GM21619 (cell line): ENCODE results near the gene CAPS2.

Experiments
- ATAC-seq: cut with Tn5 transposase; IDR thresholded peaks from one replicate; pipeline ENCODE4 v1.9.1; 2021; ENCODE audit not compliant: unreplicated experiment

The CAPS2 gene

DNA sequence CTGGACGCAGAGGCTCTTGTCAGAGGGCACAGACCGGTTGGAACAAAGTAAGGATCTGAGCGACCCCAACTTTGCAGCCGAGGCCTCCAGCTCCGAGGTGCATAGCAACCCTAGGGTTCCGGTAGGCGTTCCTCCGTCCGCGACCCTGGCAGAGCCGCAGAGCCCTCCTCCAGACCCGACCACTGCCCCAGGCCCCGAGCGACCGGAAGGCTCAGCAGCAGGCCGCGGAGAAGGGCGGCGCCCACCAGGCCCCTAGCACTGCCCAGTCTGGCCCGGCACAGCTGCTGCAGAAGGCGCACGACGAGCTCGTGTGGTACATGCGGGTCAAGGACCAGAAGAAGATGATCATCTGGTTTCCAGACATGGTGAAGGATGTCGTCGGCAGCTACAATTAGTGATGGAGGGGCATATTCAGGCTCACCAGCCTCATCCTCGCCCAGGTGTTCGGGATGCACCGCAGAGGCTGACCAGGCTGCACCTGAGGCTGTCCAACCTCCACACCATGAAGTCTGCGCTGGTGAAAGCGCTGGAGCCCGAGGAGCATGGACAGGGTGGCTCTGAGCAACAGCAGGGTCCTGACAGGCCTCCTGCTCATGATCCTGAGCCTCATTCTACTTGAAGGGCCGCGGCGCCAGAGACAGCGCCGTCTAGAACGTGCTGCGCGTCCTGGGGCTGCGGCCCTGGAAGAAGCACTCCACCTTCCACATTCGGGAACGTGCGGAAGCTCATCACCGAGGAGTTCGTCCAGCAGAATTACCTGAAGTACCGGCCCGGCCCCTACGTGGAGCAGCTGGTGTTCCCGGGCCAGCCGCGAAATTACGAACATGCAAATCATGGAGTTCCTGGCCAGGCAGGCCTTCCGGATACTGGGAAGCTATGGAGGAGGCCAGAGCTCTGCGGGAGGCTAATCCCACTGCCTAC, 24.5 kb downstream of the CAPS2 start:
- no peak for ATAC-seq

DNA sequence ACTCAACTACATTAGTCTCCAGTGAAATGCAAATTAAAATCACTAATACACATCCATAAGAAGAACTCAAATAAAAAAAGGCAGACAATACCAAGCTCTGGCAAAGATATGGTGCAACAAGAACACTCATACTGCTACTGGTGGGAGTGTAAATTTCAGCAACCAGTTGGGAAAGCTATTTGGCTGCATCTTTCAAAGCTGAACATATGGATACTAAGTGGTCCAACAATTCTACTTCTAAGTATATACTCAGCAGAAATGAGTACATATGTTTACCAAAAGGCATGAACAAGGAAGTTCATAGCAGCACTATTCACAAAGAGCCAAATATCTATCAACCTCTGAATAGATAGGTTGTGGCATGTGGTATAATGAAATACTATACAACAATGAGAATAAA, 27.3 kb downstream of the CAPS2 start:
- ATAC-seq: no peak

DNA sequence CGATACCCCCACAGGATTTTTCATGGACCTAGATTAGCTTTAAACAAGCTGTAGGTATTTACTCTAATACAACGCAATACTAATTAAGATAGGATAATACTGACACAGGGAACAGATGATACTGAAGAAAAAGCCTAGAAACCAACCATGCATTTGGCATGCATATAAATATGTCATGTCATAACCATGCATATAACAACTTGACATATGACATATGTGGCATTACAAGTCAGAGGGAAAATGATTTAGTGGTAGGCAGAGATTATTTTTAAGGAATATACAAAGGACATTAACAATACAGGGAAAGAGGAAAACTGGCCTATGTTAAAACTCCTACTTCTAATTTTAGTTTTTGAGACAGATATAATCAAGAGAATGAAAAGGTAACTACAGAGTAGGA, 27.9 kb downstream of the CAPS2 start:
- ATAC-seq: no peak

DNA sequence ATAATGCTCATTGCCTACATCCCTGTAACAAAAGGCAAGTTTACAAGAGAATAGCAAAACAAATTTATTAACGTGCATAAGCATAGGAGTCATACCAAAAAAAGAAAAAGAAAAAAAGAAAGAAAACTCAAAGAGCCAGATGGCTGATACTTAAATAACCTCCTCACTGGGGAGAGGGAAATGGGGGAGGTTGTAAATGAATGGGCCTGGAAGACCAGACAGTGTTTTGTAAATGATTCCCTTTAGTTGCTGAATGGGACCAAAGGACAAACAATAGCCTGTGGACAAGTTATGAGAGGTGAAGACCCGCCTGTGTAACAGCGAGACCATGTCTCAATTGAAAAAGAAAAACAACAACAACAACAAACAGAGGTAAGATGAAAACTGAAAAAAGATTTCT, 35.3 kb downstream of the CAPS2 start:
- ATAC-seq: no peak

DNA sequence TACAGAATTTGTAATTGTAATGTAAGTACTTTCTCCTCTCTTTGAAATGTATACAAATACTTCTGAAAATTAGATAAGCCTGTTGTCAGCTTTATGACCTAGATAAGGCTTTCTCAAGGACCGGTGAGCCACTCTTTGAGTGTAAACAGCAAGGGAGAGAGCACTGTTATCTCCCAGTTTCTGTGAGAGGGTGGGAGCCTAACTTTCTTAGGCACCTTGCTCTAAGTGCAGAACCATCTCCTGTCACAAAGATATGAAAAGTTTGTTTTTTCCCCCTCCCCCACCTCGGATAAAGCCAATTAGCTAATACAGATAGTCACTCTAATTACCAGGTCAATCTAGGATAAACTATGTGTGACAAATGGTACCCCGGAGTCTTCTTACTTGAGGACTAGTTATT, 35.8 kb downstream of the CAPS2 start:
- ATAC-seq: no peak

DNA sequence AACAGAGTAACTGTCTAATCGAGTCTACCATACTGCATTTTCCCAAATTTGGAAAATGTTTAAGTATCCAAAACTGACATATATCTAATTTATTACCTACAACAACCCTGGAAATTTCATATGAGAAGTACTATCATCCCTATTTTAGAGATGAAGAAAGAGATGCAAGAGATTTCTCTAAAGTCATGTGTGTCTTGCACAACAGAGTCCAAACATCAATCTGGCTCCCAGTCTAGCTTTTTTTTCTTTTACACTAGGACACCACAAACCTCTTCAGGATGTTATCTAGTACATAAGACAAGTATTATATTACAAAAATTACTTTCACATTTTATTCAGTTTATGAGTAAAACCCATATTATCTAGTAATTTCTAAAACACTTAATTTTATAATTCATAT, 39.1 kb downstream of the CAPS2 start:
- ATAC-seq: no peak

DNA sequence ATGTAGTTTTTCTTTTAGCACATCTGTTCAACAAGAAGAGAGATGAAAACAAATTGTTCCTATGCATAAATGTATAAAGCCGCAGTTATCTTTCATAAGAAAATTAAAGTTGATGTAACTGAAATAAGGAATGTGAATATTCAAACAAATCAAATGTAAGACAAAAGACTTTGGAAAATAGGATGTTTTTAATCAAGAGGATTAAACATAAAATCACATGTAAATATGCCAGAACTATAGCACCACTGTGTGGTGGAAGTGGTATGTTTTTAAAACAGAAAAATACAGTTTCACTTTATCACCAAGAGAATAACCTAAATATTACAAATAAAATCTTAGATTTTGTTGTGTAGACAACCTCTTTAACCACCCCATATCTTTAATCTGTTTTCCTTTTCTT, 40.4 kb downstream of the CAPS2 start:
- no peak for ATAC-seq

DNA sequence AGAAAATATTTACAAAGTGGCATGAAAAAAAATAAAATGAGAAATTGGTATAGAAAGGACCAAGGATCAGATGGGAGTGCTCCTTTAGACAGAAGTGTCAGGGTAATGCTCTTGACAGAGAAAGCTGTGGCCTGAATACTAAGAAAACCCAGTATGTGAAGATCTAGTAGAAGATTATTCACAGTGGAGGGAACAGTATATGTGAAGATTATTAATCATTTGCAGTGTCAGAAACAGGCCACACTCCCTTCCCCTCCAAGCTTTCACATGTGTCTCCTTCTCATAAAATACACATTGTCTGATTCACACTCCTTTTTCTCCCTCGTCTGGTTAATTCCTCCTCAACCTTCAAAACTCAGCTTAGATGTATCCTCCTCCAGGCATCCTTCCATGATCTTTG, 41.3 kb downstream of the CAPS2 start:
- ATAC-seq: no peak

DNA sequence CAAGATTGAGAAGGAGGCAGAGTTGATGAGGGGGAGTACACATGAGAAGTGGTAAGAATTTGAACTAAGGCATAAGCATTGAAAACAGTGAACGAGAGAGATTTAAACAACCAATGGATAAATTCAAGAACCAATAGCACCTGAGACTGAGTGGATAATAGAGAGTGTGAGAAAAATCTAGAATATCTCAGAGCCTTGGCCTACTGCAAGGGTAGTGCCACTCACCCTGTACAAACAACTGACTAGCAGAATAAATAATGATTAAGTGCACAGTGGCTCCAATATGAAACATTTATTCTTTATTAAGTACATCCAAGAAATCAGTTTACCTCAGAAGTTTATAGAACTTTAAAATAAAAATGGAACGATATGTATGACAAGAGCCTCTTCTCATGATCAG, 54.4 kb downstream of the CAPS2 start:
- ATAC-seq: no peak

DNA sequence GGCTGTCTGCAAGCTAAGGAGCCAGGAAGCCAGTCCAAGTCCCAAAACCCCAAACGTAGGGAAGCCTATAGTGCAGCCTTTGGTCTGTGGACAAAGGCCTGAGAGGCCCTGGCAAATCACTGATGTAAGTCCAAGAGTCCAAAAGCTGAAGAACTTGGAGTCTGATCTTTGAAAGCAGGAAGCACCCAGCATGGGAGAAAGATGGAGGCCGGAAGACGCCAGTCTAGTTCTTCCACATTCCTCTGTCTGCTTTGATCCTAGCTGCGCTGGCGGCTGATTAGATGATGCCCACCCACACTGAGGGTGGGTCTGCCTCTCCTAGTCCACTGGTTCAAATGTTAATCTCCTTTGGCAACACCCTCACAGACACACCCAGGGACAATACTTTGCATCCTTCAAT, 58.5 kb downstream of the CAPS2 start:
- ATAC-seq: no peak

DNA sequence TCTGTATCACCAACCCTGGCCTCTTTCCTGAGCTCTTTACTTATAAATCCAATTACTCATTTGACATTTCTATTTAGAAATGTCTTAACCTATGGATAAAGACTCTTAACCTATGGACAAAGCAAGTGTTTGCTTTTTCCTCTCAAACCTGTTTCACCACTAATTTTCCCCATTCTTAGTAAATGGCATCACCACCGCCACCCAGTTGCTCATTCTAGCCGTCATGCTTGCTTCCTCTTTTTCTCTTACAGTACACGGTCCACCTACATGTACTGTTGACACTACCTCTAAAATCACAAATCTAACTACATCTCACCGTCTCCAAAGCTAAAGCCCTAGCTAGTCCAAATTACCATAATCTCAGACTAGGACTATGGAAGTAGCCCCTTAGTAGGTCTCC, 60.0 kb downstream of the CAPS2 start:
- ATAC-seq: no peak

DNA sequence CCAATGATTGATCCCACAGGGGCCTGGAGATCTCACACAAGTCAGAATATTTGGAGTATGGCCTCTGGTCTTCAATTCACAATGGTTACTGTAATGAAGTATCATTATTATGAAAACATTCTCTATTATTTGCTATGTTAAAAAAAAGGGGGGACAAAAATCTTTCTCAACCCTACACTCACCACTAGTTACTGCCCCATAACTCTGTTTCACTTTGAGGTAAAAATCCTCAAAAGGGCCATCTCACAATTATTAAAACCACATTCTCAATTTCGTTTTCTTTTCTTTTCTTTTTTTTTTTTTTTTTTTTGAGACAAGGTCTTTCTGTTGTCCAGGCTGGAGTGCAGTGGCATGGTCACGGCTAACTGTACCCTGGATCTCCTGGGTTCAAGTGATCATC, 60.9 kb downstream of the CAPS2 start:
- no peak for ATAC-seq

DNA sequence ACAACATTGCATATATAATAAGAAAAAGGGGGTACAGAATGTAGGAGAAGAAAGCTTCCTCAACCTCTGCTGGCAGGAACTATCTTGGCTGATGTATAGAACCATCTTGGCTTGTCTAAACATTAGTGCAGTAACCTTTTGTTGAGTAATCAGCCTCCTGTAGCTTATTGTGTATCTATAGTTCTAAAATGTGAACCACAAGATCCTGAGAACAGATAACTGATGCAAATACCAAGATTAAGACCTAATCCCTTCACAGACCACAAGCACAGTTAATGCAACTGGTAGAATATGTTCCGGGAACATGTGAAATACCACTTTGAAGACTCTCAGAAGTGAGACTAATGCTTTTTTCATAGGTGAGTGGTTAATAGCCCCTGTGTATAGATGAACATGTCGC, 69.8 kb downstream of the CAPS2 start:
- ATAC-seq: no peak

DNA sequence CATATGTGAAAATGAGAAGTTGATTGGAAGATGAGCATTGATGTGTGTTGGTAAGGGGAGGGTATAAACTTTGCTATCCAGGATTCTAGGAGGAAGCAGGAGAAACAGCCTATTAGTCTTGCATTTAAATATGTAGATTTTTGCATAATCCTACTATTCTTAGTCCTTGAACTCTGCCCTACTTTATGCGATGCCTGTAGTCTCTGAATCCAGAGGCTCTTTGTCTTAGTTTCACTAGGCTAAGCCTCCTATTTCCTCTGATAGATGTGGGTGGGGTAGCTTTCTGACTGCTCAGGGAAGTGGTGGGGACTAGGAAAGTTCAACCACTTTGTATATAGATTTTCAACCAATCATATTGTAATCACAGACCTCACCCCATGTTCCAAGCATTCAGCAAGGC, 71.0 kb downstream of the CAPS2 start:
- ATAC-seq: no peak

DNA sequence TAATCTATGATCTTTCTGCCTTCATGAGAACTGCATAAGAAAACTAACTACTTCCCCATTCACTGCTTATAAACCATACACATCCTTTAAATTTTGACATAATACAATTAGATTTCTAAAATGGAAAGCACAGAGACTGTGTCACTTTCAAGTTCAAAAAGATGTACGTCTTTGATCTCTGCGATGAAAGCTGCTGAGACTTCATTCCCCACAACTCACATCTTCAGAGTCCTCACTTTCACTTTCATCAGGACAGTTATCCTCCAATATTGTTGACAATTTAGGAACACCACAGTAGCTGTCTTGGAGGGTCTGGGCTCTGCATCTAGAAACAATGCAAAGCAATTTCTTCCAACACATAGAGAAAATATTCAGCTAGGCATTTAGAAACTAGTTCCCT, 72.6 kb downstream of the CAPS2 start:
- no peak for ATAC-seq

DNA sequence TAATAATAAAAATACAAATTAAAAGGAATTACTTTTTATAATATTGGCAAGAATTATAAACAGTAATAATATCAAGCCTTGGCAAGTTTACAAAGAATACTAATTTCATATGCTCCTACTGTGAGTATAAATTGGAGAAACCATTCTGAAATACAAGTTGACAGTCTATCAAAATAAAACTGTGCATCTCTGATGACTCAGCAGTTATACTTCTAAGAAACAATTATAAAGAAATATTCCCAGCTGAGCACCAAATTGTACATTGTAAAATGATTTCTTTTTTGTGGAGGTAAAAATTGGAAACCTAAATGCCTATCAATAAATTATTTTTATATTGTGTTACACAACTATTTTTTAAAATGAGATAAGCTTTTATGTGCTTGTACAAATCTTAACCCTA, 85.0 kb downstream of the CAPS2 start:
- ATAC-seq: no peak

DNA sequence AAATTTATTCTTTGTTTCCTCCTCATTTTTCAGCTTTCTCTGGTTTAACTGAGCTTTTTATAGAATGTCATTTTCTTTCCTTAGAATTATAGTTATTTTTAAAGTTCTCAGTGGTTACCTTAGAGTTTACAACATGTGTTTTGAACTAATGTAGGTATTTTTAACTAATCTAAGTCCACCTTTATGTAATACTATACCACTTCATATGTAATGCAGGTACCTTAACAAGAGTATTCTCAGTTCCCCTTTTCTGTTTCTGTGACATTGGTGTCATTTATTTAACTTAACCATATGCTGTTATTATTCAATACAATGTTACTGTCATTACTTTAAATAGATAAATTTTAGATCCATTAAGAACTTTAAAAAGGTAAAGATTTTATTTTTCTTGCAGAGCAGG, 90.1 kb downstream of the CAPS2 start:
- ATAC-seq: peak; percentile 87

DNA sequence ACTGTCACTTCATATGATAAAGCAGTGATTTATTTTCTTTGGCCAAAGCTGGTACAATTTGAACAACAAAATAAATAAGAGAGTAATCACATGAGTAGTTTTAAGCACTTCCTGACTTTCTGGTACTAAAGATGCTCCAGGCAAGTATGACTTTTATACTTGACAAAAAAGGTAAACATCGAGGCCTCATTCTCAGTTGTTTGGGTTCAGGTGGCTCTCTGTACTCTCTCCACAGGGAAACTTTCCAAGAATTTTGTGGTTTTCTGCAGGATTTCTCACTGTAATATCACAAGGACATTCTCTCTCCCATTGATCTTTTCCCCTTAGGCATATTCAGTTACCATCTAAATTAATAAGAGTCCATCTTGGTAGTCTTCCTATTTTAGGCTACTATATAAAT, 93.9 kb downstream of the CAPS2 start:
- no peak for ATAC-seq

DNA sequence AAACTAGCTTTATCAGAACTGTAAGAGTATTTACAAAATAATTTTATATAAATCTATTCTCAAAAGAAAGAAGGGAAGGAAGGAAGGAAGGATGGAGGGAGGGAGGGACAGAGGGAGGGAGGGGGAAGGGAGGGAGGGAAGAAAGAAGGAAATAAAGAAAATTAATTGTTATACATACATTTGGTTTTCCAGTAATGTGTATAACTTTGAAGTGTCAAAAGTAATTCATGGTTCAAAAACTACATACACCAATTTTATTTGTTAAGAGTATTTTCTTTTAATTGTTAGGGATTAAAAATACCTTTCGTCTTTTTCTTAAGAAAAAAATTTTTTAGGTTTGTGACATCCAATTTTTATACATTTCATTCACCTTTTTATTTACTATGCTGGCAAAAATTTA, 103.0 kb downstream of the CAPS2 start:
- ATAC-seq: no peak
